Liver (tissue), 3 donors: Measurements from ENCODE around the gene PRKAR1B.

Source experiments
- FOXA1 ChIP-seq: IDR thresholded peaks from 2 replicates; pipeline ENCODE4 v1.6.1; 2016; ENCODE audit warnings: antibody characterized with exemption
- HNF4G ChIP-seq: IDR thresholded peaks from 2 replicates; pipeline ENCODE4 v1.6.1; 2016; ENCODE audit warnings: antibody characterized with exemption
- RAD21 ChIP-seq, 2 donors: IDR thresholded peaks; 2 replicates each; pipeline ENCODE4 v1.6.1; 2016; ENCODE audit warnings: antibody characterized with exemption in 2 of 2, mild to moderate bottlenecking in 2 of 2
- TF ChIP-seq, protein P1 (sequence below): IDR thresholded peaks from 2 replicates; pipeline ENCODE4 v1.6.1; 2016; ENCODE audit warnings: antibody characterized with exemption
- TF ChIP-seq, protein P2 (sequence below): fragments of 150-350 bp; IDR thresholded peaks from 2 replicates; pipeline ENCODE4 v1.5.1; 2017; ENCODE audit warnings: improper control_type of control experiment, low read depth, low read length; ENCODE audit not compliant: missing input control
- TF ChIP-seq, protein P3 (sequence below): IDR thresholded peaks from 2 replicates; pipeline ENCODE4 v1.6.1; 2016; ENCODE audit warnings: antibody characterized with exemption
- TF ChIP-seq, protein P4 (sequence below): IDR thresholded peaks from 2 replicates; pipeline ENCODE4 v1.6.1; 2016; ENCODE audit warnings: antibody characterized with exemption, mild to moderate bottlenecking
- donor health status: healthy.
- donor health status: healthy.

DNA sequence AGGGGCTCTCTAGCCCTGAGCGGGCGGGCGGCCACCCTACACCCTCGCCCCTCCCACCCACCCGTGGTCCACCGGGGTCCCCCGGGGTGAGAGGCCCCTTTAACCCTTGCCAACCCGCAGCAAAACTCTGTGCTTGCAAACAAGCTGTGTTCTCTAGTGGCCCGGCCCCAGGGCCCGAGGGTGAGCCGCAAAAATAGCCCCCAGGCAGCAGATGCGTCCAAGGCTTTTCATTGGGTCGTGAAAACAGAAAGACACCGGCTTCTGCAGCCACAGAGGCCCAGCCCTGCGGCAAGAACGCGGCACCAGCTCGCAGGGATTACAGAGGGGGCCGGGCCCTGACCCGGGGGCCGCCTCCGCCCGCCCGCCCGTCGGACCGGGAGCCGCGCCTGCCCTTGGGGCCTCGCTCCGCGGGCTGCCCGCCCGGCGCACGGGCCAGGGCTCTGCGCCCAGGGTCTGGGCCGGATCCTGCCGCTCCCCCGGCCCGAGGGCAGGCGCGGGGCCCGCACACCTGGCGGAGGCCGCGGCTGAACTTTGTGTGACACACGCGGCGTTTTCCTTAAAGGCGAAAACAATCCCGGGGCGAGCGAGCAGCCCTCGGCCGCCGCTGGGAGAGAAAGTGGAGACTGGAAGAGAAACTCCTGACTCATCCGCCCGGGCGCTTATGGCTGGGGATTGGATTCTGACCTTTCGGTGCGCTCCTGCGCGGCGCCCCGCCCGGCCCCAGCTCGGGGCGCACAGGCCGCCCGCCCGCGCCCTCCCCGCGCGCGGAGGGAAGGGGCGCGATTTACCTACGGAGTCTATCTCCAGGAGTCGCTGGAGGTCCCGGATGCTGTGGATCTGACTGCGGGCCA is 210.2 kb downstream of the PRKAR1B start:
- TF ChIP-seq, protein P1, sequence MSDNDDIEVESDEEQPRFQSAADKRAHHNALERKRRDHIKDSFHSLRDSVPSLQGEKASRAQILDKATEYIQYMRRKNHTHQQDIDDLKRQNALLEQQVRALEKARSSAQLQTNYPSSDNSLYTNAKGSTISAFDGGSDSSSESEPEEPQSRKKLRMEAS, result no peak
- TF ChIP-seq, protein P2, sequence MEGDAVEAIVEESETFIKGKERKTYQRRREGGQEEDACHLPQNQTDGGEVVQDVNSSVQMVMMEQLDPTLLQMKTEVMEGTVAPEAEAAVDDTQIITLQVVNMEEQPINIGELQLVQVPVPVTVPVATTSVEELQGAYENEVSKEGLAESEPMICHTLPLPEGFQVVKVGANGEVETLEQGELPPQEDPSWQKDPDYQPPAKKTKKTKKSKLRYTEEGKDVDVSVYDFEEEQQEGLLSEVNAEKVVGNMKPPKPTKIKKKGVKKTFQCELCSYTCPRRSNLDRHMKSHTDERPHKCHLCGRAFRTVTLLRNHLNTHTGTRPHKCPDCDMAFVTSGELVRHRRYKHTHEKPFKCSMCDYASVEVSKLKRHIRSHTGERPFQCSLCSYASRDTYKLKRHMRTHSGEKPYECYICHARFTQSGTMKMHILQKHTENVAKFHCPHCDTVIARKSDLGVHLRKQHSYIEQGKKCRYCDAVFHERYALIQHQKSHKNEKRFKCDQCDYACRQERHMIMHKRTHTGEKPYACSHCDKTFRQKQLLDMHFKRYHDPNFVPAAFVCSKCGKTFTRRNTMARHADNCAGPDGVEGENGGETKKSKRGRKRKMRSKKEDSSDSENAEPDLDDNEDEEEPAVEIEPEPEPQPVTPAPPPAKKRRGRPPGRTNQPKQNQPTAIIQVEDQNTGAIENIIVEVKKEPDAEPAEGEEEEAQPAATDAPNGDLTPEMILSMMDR, result no peak
- TF ChIP-seq RAD21 (IDR thresholded peaks at IDR 0.05) (no peak), FOXA1 (no peak), HNF4G (no peak)
- TF ChIP-seq, protein P3, sequence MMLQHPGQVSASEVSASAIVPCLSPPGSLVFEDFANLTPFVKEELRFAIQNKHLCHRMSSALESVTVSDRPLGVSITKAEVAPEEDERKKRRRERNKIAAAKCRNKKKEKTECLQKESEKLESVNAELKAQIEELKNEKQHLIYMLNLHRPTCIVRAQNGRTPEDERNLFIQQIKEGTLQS, result no peak
- TF ChIP-seq, protein P4, sequence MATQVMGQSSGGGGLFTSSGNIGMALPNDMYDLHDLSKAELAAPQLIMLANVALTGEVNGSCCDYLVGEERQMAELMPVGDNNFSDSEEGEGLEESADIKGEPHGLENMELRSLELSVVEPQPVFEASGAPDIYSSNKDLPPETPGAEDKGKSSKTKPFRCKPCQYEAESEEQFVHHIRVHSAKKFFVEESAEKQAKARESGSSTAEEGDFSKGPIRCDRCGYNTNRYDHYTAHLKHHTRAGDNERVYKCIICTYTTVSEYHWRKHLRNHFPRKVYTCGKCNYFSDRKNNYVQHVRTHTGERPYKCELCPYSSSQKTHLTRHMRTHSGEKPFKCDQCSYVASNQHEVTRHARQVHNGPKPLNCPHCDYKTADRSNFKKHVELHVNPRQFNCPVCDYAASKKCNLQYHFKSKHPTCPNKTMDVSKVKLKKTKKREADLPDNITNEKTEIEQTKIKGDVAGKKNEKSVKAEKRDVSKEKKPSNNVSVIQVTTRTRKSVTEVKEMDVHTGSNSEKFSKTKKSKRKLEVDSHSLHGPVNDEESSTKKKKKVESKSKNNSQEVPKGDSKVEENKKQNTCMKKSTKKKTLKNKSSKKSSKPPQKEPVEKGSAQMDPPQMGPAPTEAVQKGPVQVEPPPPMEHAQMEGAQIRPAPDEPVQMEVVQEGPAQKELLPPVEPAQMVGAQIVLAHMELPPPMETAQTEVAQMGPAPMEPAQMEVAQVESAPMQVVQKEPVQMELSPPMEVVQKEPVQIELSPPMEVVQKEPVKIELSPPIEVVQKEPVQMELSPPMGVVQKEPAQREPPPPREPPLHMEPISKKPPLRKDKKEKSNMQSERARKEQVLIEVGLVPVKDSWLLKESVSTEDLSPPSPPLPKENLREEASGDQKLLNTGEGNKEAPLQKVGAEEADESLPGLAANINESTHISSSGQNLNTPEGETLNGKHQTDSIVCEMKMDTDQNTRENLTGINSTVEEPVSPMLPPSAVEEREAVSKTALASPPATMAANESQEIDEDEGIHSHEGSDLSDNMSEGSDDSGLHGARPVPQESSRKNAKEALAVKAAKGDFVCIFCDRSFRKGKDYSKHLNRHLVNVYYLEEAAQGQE, result no peak
